Hippocampal formation (tissue), 2 donors: ENCODE data around the gene RPS10.
"Not testable (repeated sequence)": the region's sequence is repeated elsewhere in the genome, so short reads cannot be mapped to it uniquely, and the experiment has no call there.

Experiments
- DNase-seq, 2 donors: peaks; one replicate each; lab custom pipeline; 2025; lab: John Stamatoyannopoulos, UW

Gene RPS10

DNA sequence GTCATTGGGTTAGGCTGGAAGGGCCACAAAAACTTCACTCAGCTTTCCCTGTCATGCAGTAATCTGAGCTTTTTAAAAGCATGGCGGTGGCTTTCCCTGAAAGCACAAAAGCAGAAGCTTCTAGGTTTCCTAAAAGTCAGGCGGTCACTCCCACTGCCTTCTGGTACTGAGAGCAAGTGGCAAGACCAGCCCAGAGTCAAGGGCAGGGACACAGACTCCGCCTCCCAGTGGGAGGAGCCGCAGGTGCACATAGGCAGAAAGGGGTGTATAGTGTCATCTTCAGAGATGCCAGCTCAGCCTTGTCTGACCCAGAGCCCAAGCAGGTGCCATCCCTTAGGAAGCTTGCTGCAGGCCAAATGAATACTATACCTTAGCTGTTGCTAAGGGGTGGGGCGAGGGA is 22.0 kb upstream of the RPS10 start:
- DNase-seq = no peak

- no peak for DNase-seq
Measured at GRCh38 chr6:34447386-34447785, 21.5 kb upstream of the RPS10 start.

GRCh38 chr6:34445313-34445860 is 19.5 kb upstream of the RPS10 start:
- DNase-seq = no peak

DNA sequence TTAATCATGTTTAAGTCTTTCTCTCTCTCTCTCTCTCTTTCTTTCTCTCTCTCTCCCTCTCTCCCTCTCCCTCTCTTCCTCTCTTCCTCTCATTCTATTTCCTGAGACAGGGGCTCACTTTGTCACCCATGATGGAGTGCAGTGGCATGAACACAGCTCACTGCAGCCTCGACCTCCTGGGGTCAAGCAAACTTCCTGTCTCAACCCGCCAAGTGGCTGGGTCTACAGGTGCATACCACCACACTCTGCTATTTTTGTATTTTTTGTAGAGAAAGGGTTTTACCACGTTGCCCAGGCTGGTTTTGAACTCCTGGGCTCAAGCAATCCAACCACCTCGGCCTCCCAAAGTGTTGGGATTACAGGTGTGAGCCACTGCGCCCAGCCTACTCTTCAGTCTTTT is 15.7 kb upstream of the RPS10 start:
- no peak for DNase-seq

- no peak for DNase-seq
Measured at GRCh38 chr6:34439442-34439841, 13.6 kb upstream of the RPS10 start.

DNA sequence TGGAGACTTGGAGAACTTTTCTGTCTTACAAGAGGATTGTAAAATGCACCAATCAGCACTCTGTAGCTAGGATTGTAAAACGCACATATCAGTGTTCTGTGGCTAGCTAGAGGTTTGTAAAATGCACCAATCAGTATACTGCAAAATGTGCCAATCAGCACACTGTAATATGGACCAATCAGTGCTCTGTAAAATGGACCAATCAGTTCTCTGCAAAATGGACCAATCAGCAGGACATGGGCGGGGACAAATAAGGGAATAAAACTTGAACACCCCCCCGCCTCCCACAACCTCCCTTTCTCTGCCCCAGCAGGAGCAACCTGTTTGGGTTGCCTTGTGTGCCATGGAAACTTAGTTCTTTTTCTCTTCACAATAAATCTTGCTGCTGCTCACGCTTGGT is 12.8 kb upstream of the RPS10 start:
- no peak for DNase-seq

DNA sequence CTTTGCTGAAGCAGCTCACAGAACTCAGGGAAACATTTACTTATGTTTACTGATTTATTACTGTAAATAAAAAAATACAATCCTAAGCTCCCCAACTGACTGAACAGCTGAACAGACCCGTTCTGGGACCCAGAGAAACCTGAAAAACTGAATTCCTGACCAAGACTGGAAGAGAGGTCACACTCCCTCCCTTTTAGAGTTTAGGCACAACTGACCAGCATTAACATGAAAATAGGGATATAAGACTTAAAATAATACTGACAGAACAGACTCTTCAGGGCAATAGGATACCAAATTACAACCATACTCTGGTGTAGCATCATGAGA is 11.7 kb upstream of the RPS10 start:
- DNase-seq = no peak

DNA sequence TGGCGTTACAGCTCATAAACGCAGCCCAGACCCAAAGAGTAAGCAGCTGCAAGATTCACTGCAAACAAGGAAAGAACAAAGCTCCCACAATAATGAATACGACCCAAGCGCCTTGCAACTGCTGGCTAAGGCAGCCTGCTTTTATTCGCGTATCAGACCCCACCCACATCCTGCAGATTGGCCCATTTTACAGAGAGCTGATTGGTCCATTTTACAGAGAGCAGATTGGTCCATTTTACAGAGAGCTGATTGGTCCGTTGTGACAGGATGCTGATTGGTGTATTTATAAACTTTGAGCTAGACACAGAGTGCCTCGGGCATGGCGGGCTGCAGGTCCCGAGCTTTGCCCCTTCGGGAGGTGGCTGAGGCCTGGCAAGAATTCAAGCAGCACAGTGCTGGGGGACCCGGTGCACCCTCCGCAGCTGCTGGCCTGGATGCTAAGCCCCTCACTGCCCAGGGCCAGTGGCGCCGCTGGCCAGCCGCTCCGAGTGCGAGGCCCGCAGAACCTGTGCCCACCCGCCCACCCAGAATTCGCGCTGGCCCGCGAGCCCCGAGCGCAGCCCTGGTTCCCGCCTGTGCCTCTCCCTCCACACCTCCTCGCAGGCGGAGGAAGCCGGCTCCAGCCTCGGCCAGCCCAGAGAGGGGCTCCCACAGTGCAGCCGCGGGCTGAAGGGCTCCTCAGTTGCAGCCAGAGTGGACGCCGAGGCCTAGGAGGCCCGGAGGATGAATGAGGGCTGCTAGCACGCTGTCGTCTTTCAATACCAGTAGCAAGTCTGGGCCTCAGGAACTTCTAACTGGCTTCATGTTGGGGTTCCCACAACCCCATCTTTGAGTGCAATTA is 11.2 kb upstream of the RPS10 start:
- DNase-seq = no peak

DNA sequence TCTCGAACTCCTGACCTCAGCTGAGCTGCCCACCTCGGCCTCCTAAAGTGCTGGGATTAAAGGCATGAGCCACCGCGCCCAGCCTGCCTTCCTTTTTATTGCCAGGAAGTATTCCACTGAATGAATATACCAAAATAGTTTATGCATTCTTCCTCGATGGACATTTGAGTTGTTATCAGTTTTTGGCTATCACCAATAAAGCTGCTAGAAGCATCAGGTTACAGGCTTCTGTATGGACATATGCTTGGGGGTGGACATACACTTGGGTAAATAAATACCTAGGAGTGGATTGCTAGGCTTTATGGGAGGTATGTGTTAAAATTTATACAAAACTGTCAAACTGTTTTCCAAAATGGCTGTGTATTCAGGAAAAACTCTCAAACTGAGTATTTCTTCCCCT is 10.0 kb upstream of the RPS10 start:
- DNase-seq = no peak

GRCh38 chr6:34425132-34425497 is 754 bp downstream of the RPS10 start:
- DNase-seq = no peak

DNA sequence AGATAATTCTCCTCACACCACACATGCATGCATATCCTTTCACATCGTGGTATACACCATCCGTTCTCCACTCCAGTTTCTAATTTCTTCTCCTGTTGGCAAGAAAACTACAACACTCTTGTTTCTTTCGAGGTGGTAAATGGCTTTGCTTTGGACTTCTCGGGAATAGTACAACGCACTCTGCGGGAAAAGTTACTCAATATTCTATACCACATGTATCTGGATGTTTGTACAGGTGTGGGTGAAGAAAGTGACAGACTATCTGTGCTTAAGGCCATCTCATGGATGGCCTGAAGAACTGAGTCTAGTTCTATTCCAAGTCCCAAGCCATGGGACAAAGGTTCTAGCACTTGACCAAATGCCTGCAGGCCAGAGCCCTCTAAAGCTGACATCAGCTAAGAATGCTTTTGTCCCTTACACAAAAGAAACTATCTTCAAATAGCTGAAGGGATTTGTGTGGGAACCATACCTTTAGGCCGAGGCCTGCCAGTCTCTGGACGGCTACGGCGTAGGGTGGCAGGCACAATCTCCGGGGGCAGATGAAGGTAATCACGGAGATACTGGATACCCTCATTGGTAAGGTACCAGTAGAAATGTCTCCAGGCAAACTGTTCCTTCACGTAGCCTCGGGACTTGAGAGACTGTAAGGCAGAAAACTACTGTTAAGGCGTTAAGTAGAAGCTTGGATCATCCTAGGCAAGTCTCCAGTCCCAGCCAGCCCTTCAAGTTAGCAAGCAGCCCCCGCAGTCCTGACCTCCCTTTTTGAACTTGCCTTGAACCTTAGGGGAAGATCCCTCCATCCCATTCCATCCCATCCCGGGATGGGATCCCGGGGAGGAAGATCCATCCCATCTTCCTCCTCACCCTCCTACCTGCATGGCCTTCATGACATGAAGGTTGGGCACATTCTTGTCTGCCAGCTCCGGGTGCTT is 1.4 kb downstream of the RPS10 start:
- DNase-seq = no peak

- DNase-seq = no peak
Measured at GRCh38 chr6:34423254-34423653, 2.6 kb downstream of the RPS10 start.

GRCh38 chr6:34418367-34418766 is 7.5 kb downstream of the RPS10 start:
- DNase-seq = no peak

GRCh38 chr6:34416877-34417371 is 8.9 kb downstream of the RPS10 start:
- no peak for DNase-seq

- DNase-seq = peak; percentile 41 to 92
Measured at GRCh38 chr6:34414999-34415858, 10.6 kb downstream of the RPS10 start.

- DNase-seq = no peak
Measured at GRCh38 chr6:34412643-34413214, 13.1 kb downstream of the RPS10 start.

GRCh38 chr6:34412016-34412415 is 13.9 kb downstream of the RPS10 start:
- DNase-seq = peak; percentile 55 to 73

DNA sequence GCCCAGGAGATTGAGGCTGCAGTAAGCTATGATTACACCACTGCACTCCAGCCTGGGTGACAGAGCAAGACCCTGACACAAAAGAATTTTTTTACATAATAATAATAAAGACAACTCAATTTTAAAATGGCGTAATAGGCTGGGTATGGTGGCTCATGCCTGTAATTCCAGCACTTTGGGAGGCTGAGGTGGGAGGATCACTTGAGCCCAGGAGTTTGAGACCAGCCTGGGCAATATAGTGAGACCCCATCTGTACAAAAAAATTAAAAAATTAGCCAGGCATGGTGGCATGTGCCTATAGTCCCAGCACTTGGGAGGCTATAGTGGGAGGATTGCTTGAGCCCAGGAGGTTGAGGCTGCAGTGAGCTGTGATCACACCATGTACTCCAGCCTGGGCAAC is 18.0 kb downstream of the RPS10 start:
- DNase-seq = not testable (repeated sequence)

- DNase-seq = no peak
Measured at GRCh38 chr6:34396518-34396917, 29.4 kb downstream of the RPS10 start.

- no peak for DNase-seq
Measured at GRCh38 chr6:34393966-34394305, 31.9 kb downstream of the RPS10 start.

- no peak for DNase-seq
Measured at GRCh38 chr6:34393191-34393965, 32.5 kb downstream of the RPS10 start.
